CMK (cell line): Measurements from ENCODE around the gene CFAP97D2.
"Not testable (repeated sequence)": the region's sequence is repeated elsewhere in the genome, so short reads cannot be mapped to it uniquely, and the experiment has no call there.

Experiments used
- DNase-seq: peaks from one replicate; pipeline ENCODE4 v3.0.0-alpha.2; 2010; ENCODE audit warnings: low read depth

Gene CFAP97D2

GRCh38 chr13:114179087-114179658, at the start of gene CFAP97D2:
Gene CFAP97D2 (plus strand): TSS chr13:114179257. CDS start chr13:114179331, 74 bp downstream.
- DNase-seq, result no peak

- DNase-seq, result no peak
Measured at GRCh38 chr13:114129649-114130062, 49.4 kb upstream of the CFAP97D2 start.

- no peak for DNase-seq
Measured at GRCh38 chr13:114130131-114130836, 48.8 kb upstream of the CFAP97D2 start.

GRCh38 chr13:114130837-114131582, 48.0 kb upstream of the CFAP97D2 start:
- no peak for DNase-seq

GRCh38 chr13:114131583-114132418, 47.3 kb upstream of the CFAP97D2 start:
- DNase-seq, result no peak

GRCh38 chr13:114132419-114133121, 46.5 kb upstream of the CFAP97D2 start, which contains the start of gene RASA3:
Gene RASA3 (minus strand): TSS chr13:114132623. CDS start chr13:114132489, 134 bp downstream.
- DNase-seq, result no peak

GRCh38 chr13:114133126-114133525, 45.9 kb upstream of the CFAP97D2 start:
- not testable (repeated sequence) for DNase-seq

GRCh38 chr13:114133552-114133951, 45.5 kb upstream of the CFAP97D2 start:
- not testable (repeated sequence) for DNase-seq

- DNase-seq, result no peak
Measured at GRCh38 chr13:114134111-114134943, 44.7 kb upstream of the CFAP97D2 start.

- no peak for DNase-seq
Measured at GRCh38 chr13:114134944-114135610, 44.0 kb upstream of the CFAP97D2 start.

GRCh38 chr13:114135731-114136171, 43.3 kb upstream of the CFAP97D2 start:
- no peak for DNase-seq

- DNase-seq, result no peak
Measured at GRCh38 chr13:114136576-114136975, 42.5 kb upstream of the CFAP97D2 start.

- DNase-seq, result no peak
Measured at GRCh38 chr13:114140131-114140905, 38.7 kb upstream of the CFAP97D2 start.

GRCh38 chr13:114140906-114141250, 38.2 kb upstream of the CFAP97D2 start:
- DNase-seq, result no peak

GRCh38 chr13:114141261-114141996, 37.6 kb upstream of the CFAP97D2 start:
- no peak for DNase-seq

- DNase-seq, result no peak
Measured at GRCh38 chr13:114142137-114142550, 36.9 kb upstream of the CFAP97D2 start.

- peak; percentile 72 for DNase-seq
Measured at GRCh38 chr13:114142640-114143490, 36.2 kb upstream of the CFAP97D2 start.
